ENCODE results near the gene TBX20. TPM values are rescaled to one million over a fixed set of nuclear protein-coding genes. Genes with fewer than 3 reads are reported as not detected.

The TBX20 gene
- total RNA-seq, 1 donor from 2014 or later, result 1.0 TPM

DNA sequence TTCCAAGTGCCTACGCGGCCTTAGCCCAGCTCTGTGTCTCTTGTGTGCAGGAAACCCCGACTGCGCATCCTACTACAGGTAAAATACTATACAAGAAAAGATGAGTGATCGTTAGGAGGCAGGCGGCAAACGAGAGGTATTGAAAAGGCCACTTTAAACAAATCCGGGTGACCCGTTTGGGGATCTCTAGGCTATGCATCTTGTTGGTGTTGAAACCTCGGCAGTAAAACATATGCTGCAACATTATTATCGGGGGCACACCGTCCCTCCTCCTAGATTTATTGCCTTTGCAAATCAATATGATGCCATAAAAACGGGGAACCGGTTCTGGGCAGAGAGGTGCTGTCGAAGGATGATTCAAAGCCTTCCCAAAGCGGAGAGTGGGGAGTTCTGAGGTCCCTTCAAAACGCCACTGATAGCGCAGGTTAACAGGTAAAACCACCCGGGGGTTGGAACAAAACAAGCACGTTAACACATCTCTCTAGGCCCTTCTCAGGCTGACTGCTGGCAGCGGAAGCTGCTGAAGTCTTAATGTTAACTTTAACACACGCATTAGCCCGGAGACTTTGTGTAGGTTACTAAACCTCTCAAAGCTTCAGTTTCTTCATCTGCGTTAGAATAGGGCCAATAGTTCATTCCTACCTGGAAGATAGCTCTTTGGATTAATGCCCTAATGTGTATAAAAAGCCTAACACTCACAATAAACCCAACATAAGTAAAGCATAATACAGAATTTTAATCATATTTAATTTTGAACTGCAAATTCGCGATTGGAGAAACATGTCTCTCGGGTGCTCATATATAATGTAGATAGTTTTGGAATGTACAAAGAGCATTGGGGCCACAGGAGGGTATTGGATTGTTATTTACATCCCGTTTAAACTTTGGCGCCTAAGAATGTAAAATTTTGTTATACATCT lies 2.6 kb upstream of the TBX20 start:
- no peaks in the 10 kb centered on the region for H3K9me3 ChIP-seq (ENCODE audit: control insufficient read depth in 3 of 3, low read length in 3 of 3)
- no peak overlapping the region for H3K27ac ChIP-seq (ENCODE audit: low read depth, low read length)
- H3K36me3 ChIP-seq (ENCODE audit: control insufficient read depth in 3 of 3, insufficient read depth in 3 of 3, low read length in 3 of 3), result no peaks in the 10 kb centered on the region
- peaks cover 7 to 21% (median 14%) of the 10 kb centered on the region in 3 donors for H3K4me1 ChIP-seq (ENCODE audit: control insufficient read depth in 3 of 3, insufficient read depth in 3 of 3, low read length in 3 of 3)
- no peak overlapping the region for H3K9ac ChIP-seq (ENCODE audit: low read depth in 1 of 3, low read length in 3 of 3)
- H3K27me3 ChIP-seq (ENCODE audit: control insufficient read depth in 3 of 3, insufficient read depth in 3 of 3, low read length in 3 of 3), result peaks cover 96 to 100% (median 98%) of the 10 kb centered on the region in 3 donors
- no peak overlapping the region for H3K4me3 ChIP-seq (ENCODE audit: low read length in 3 of 3)

- H3K27ac ChIP-seq (ENCODE audit: low read depth, low read length), result no peak overlapping the region
- H3K4me3 ChIP-seq (ENCODE audit: low read length in 3 of 3), result no peak overlapping the region
- peaks cover 96 to 97% (median 96%) of the 10 kb centered on the region in 3 donors for H3K27me3 ChIP-seq (ENCODE audit: control insufficient read depth in 3 of 3, insufficient read depth in 3 of 3, low read length in 3 of 3)
Measured at GRCh38 chr7:35255443-35256255, 1.7 kb upstream of the TBX20 start.

DNA sequence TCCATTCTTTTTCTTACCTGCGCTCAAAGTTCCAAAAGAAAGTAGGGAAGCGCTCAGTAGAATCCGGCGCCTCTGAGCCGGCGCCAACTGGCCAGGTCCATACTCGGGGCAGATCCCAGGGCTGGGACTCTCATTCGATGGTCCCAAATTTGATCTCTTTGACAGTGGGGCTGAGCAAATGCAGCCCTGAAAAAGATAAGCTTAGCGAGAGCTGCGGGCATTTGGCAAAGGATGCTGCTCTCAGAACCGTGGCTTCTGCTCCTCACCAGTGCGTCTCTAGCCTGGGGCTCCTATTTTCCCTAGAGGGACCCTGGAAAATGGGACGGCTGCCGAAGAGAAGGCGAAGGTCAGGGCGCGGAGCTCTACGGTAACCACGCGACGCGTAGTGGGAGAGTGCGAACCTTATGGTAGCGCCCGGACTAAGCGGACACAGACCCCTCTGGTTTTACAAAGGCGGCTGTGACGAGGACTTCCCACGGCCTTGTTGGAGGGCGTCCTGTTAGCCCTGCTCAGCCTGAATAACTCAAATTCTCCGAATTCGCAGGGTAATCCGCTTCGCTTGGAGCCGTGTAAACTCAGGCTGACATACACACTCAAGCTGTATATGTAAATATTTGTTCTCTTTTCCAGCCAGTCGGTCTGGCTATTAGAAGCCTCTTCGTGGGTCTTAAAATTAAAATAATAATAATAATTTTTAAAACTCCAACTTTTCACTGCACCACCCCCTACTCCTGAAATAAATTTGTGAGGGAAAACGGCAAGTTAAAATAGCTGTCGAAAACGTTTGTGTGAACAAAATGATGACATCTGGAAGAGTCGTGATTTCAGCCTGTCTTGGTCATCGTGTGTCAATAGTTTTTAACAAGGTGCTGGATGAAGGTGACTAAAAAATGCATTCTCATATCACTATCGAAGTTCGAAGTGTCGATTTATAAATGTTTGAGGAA lies 869 bp upstream of the TBX20 start:
- no peaks in the 10 kb centered on the region for H3K36me3 ChIP-seq (ENCODE audit: control insufficient read depth in 3 of 3, insufficient read depth in 3 of 3, low read length in 3 of 3)
- H3K4me3 ChIP-seq (ENCODE audit: low read length in 3 of 3), result no peak overlapping the region
- peaks cover 94 to 97% (median 96%) of the 10 kb centered on the region in 3 donors for H3K27me3 ChIP-seq (ENCODE audit: control insufficient read depth in 3 of 3, insufficient read depth in 3 of 3, low read length in 3 of 3)
- no peaks in the 10 kb centered on the region for H3K9me3 ChIP-seq (ENCODE audit: control insufficient read depth in 3 of 3, low read length in 3 of 3)
- no peak overlapping the region for H3K27ac ChIP-seq (ENCODE audit: low read depth, low read length)
- no peak overlapping the region for H3K9ac ChIP-seq (ENCODE audit: low read depth in 1 of 3, low read length in 3 of 3)
- peaks cover 5 to 17% (median 10%) of the 10 kb centered on the region in 3 donors for H3K4me1 ChIP-seq (ENCODE audit: control insufficient read depth in 3 of 3, insufficient read depth in 3 of 3, low read length in 3 of 3)

More at GRCh38 chr7:35255443-35256255, 1.7 kb upstream of the TBX20 start:
- no peak overlapping the region for H3K9ac ChIP-seq (ENCODE audit: low read depth in 1 of 3, low read length in 3 of 3)
- H3K9me3 ChIP-seq (ENCODE audit: control insufficient read depth in 3 of 3, low read length in 3 of 3), result no peaks in the 10 kb centered on the region
- H3K4me1 ChIP-seq (ENCODE audit: control insufficient read depth in 3 of 3, insufficient read depth in 3 of 3, low read length in 3 of 3), result peaks cover 5 to 17% (median 10%) of the 10 kb centered on the region in 3 donors
- H3K36me3 ChIP-seq (ENCODE audit: control insufficient read depth in 3 of 3, insufficient read depth in 3 of 3, low read length in 3 of 3), result no peaks in the 10 kb centered on the region

GRCh38 chr7:35253460-35253709 lies 515 bp downstream of the TBX20 start:
- Histone ChIP-seq H3K36me3 (ENCODE audit: control insufficient read depth in 3 of 3, insufficient read depth in 3 of 3, low read length in 3 of 3) (no peaks in the 10 kb centered on the region), H3K4me3 (ENCODE audit: low read length in 3 of 3) (no peak overlapping the region), H3K27me3 (ENCODE audit: control insufficient read depth in 3 of 3, insufficient read depth in 3 of 3, low read length in 3 of 3) (peaks cover 94 to 97% (median 96%) of the 10 kb centered on the region in 3 donors), H3K4me1 (ENCODE audit: control insufficient read depth in 3 of 3, insufficient read depth in 3 of 3, low read length in 3 of 3) (peaks cover 5 to 17% (median 6%) of the 10 kb centered on the region in 3 donors), H3K9me3 (ENCODE audit: control insufficient read depth in 3 of 3, low read length in 3 of 3) (no peaks in the 10 kb centered on the region), H3K27ac (ENCODE audit: low read depth, low read length) (no peak overlapping the region), H3K9ac (ENCODE audit: low read depth in 1 of 3, low read length in 3 of 3) (no peak overlapping the region)

DNA sequence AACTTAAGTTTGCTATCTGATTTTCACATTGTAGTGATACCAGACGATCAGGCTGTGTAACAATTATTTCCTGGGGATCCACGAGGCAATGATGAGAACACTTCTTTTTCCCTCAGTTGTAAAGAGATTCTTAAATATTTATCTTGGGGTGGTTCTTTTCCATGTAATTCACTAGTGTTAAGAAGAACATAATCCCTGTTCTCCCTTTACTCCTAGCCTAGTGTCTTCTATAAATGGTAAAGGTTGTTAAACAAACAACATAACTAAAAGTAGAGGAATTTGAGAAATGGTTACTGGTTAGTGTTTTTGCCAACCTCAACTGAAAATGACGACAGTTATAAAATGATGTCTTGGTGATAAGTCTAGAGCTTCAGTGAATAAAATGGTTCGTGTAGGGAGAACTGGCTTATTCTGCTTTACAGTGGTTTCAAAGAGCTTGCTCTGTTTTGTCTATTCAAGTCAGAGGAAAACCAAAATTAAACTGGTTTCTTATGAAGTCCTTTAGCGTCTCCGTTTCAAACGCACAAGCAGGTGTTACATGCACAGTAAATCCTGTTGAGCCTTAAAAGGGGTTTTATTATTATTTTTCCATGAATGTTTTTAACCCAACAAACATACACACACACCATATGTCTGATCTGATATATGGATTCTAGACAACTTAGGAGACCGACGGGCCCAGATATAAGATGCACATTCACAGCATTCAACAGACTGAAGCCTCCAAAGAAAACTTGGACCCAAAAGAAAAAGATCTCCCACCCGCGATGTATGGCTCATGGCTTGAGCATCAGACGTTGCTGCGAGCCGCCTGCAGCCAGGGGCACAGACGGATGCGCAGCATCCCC lies 1.1 kb downstream of the TBX20 start:
- no peak overlapping the region for H3K27ac ChIP-seq (ENCODE audit: low read depth, low read length)

DNA sequence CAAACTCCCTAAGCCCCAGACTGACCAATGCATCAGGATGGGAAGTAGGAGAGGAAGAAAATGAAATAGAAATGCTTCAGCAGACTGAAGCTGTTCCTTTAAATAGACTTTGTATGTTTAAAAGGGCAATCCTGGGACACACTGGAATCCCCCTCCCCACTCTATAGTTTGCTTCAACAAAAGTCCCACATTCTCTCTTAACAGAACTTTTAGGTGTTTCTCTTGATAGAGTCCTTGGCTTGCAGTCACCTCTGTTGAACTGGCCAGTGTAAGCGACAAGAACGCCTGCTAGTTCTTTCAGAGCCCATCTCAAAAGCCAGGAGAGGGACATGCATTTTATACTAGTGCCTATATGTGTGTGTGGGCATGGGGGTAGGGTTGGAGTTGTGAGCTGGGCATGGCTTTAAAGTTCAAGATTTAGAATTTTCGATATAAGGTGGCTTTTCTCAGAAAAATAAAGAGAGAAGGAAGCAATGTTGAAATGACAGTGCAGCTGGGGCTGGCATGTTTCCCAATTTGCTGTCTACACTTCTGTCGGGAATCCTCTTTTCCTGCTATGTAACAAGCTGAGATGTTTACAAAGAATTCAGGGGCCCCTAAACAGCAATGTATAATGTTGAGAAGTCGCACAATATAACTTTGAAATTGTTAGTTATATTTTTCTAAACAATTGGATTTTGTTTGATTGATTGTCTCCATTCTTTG lies 2.1 kb downstream of the TBX20 start:
- peaks cover 80 to 90% (median 85%) of the 10 kb centered on the region in 3 donors for H3K27me3 ChIP-seq (ENCODE audit: control insufficient read depth in 3 of 3, insufficient read depth in 3 of 3, low read length in 3 of 3)
- H3K9ac ChIP-seq (ENCODE audit: low read depth in 1 of 3, low read length in 3 of 3), result no peak overlapping the region
- H3K9me3 ChIP-seq (ENCODE audit: control insufficient read depth in 3 of 3, low read length in 3 of 3), result no peaks in the 10 kb centered on the region
- H3K36me3 ChIP-seq (ENCODE audit: control insufficient read depth in 3 of 3, insufficient read depth in 3 of 3, low read length in 3 of 3), result no peaks in the 10 kb centered on the region
- peaks cover 2 to 13% (median 6%) of the 10 kb centered on the region in 3 donors for H3K4me1 ChIP-seq (ENCODE audit: control insufficient read depth in 3 of 3, insufficient read depth in 3 of 3, low read length in 3 of 3)
- H3K27ac ChIP-seq (ENCODE audit: low read depth, low read length), result no peak overlapping the region
- no peak overlapping the region for H3K4me3 ChIP-seq (ENCODE audit: low read length in 3 of 3)

More for the DNA sequence above, 1.1 kb downstream of the TBX20 start:
- Histone ChIP-seq H3K4me3 (ENCODE audit: low read length in 3 of 3) (no peak overlapping the region), H3K9ac (ENCODE audit: low read depth in 1 of 3, low read length in 3 of 3) (no peak overlapping the region), H3K27me3 (ENCODE audit: control insufficient read depth in 3 of 3, insufficient read depth in 3 of 3, low read length in 3 of 3) (peaks cover 90 to 95% (median 94%) of the 10 kb centered on the region in 3 donors), H3K9me3 (ENCODE audit: control insufficient read depth in 3 of 3, low read length in 3 of 3) (no peaks in the 10 kb centered on the region), H3K36me3 (ENCODE audit: control insufficient read depth in 3 of 3, insufficient read depth in 3 of 3, low read length in 3 of 3) (no peaks in the 10 kb centered on the region), H3K4me1 (ENCODE audit: control insufficient read depth in 3 of 3, insufficient read depth in 3 of 3, low read length in 3 of 3) (peaks cover 3 to 17% (median 6%) of the 10 kb centered on the region in 3 donors)

DNA sequence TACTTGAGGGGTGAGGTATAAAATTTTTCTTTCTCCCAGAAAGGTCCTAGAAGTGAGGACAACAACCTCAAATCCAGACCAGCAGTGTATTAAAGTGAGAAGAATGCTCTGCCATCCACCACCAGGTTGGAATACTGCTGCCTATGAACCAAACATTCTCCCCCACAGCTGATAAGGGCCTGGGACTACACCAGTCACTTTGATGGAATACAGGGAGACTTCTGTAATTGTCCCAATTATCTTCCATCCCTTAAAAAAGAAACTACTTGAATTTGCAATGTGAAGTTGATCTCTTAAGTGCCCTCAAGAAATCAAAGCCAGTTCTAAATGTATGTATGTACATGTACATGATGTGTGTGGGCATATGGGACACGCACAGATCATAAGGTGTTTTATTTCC lies 3.0 kb downstream of the TBX20 start:
- Histone ChIP-seq H3K27me3 (ENCODE audit: control insufficient read depth in 3 of 3, insufficient read depth in 3 of 3, low read length in 3 of 3) (peaks cover 72 to 85% (median 81%) of the 10 kb centered on the region in 3 donors), H3K4me3 (ENCODE audit: low read length in 3 of 3) (no peak overlapping the region), H3K9me3 (ENCODE audit: control insufficient read depth in 3 of 3, low read length in 3 of 3) (no peaks in the 10 kb centered on the region), H3K4me1 (ENCODE audit: control insufficient read depth in 3 of 3, insufficient read depth in 3 of 3, low read length in 3 of 3) (peaks cover 2 to 13% (median 6%) of the 10 kb centered on the region in 3 donors), H3K36me3 (ENCODE audit: control insufficient read depth in 3 of 3, insufficient read depth in 3 of 3, low read length in 3 of 3) (no peaks in the 10 kb centered on the region), H3K9ac (ENCODE audit: low read depth in 1 of 3, low read length in 3 of 3) (no peak overlapping the region), H3K27ac (ENCODE audit: low read depth, low read length) (no peak overlapping the region)

DNA sequence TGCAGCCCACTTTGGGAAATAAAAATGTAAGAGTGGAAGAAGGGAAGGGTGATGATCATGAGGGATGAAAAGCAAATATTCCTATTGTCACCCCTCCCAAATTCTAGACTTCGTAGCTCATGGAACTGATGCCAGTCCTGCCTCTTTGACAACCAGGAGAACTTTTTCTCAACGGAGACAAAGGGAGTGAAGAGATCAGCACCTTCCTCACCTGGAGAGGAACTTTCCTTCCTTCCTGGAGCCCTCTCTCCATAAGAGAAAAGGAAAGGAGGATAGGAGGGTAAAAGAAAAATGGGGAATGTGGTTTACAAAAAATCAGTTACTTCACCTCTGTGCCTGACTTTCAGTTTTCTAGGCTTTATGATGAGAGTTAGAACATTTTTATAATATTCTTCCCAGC lies 3.4 kb downstream of the TBX20 start:
- Histone ChIP-seq H3K27ac (ENCODE audit: low read depth, low read length) (no peak overlapping the region), H3K4me3 (ENCODE audit: low read length in 3 of 3) (no peak overlapping the region), H3K9ac (ENCODE audit: low read depth in 1 of 3, low read length in 3 of 3) (no peak overlapping the region), H3K4me1 (ENCODE audit: control insufficient read depth in 3 of 3, insufficient read depth in 3 of 3, low read length in 3 of 3) (peaks cover 2 to 13% (median 6%) of the 10 kb centered on the region in 3 donors), H3K36me3 (ENCODE audit: control insufficient read depth in 3 of 3, insufficient read depth in 3 of 3, low read length in 3 of 3) (no peaks in the 10 kb centered on the region), H3K9me3 (ENCODE audit: control insufficient read depth in 3 of 3, low read length in 3 of 3) (no peaks in the 10 kb centered on the region), H3K27me3 (ENCODE audit: control insufficient read depth in 3 of 3, insufficient read depth in 3 of 3, low read length in 3 of 3) (peaks cover 70 to 81% (median 81%) of the 10 kb centered on the region in 3 donors)

Measured in skeletal muscle tissue (tissue), 4 donors.